WI38 (cell line): ENCODE data around the gene CREBZF.
"Not testable (repeated sequence)": the region's sequence is repeated elsewhere in the genome, so short reads cannot be mapped to it uniquely, and the experiment has no call there.

ENCODE experiments used
- H3K4me3 ChIP-seq: 2 replicates; pipeline ENCODE4 v1.5.1; 2011; ENCODE audit warnings: low read depth, mild to moderate bottlenecking, control low read depth, low read length
- CTCF ChIP-seq: IDR thresholded peaks from 2 replicates; pipeline ENCODE4 v1.5.1; 2012; ENCODE audit warnings: low read depth, mild to moderate bottlenecking, control low read depth, low read length

CREBZF gene

GRCh38 chr11:85658180-85658579 lies 6.7 kb downstream of the CREBZF start:
- TF ChIP-seq CTCF = no peak
- no peak overlapping the region for H3K4me3 ChIP-seq

- H3K4me3 ChIP-seq = no peak overlapping the region
- no peak for TF ChIP-seq CTCF
Measured at GRCh38 chr11:85656777-85657176, 8.2 kb downstream of the CREBZF start.

GRCh38 chr11:85654343-85654742 lies 10.6 kb downstream of the CREBZF start:
- H3K4me3 ChIP-seq = not testable (repeated sequence)

GRCh38 chr11:85652786-85653447 lies 12.0 kb downstream of the CREBZF start:
- TF ChIP-seq CTCF = no peak
- H3K4me3 ChIP-seq = no peak overlapping the region

GRCh38 chr11:85651118-85651517 lies 13.8 kb downstream of the CREBZF start:
- no peak for TF ChIP-seq CTCF
- H3K4me3 ChIP-seq = no peak overlapping the region

DNA sequence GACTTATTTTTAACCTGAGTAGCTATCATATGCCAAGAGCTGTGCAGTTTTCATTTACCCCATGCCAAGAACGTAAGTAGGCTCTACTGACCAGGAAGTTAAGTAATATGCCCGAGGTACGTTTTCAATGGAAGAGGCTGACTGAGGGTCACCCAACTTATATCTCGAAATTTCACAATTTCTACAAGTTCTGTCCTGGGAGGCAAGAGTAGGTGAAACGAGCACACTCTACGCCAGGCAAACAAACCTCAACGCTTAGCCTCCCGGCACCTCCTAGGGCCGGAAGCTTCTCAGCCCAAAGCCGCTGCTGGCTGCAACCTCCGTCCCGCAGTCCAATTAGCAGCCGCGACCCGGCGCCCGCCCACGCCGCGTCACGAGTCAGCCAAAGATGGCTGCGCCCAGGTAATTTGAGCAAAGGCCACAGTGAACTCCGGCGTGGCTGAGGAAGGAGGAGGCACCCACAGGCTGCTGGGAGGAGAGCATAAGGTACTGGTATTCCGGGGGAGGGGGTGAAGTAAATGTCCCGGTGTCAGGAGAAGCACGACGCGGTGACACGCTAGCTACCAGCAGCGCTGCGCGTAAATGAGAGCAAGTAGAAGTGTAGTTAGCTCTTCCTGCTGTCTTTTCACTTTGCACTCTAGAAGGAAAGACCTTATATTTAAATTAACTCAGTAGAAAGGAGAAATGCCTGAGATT lies 17.2 kb downstream of the CREBZF start, which contains the start of gene TMEM126A:
Gene TMEM126A, plus strand, starts transcription at position 364 of the 696 bp plus-strand sequence. CDS start 2,289 bp downstream, outside the sequence.
- H3K4me3 ChIP-seq = peak within 1 kb of the TSS; percentile 89
- no peak for TF ChIP-seq CTCF

DNA sequence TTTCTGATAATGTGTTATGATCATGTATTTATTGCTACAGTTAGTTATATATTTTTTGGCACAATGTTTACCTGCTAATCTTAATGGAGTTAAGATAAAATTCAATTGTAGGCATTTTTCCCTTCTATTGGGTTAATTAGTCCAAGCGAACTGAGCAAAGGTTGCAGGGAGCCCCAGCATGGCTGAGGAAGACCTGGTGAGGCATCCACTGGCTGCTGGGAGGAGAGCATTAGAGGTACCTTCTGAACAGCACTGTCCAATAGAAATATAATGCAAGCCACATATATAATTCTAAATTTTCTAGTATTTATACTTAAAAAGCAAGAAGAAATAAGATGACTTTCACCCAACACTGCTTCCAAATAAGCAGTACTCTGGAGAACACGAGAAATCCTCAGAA lies 17.9 kb downstream of the CREBZF start:
- TF ChIP-seq CTCF = no peak
- H3K4me3 ChIP-seq = peak overlapping the region; percentile 89

GRCh38 chr11:85643191-85643614 lies 21.7 kb downstream of the CREBZF start:
- H3K4me3 ChIP-seq = no peak overlapping the region
- TF ChIP-seq CTCF = no peak
